ENCODE data around the gene RGS5.

DNA sequence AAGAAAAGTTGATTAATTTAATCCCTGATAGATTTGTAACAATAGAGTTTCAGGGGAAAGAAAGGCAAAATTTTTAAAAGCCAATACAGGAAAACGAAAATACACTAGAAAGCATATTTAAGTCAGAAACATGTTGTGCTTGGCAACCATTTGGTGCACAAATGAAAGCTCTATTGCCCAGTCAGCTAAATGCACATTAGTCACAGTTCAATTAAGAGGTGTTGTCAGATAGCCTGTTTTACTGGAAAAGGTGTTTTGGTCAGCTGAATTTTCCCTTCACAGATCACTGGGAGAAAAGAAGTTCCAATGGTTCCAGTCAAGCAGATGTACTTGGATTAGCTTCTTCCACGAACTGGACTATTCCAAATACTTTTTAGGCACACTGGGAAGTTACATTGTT, 108.1 kb downstream of the RGS5 start:
- TF ChIP-seq, protein P1, sequence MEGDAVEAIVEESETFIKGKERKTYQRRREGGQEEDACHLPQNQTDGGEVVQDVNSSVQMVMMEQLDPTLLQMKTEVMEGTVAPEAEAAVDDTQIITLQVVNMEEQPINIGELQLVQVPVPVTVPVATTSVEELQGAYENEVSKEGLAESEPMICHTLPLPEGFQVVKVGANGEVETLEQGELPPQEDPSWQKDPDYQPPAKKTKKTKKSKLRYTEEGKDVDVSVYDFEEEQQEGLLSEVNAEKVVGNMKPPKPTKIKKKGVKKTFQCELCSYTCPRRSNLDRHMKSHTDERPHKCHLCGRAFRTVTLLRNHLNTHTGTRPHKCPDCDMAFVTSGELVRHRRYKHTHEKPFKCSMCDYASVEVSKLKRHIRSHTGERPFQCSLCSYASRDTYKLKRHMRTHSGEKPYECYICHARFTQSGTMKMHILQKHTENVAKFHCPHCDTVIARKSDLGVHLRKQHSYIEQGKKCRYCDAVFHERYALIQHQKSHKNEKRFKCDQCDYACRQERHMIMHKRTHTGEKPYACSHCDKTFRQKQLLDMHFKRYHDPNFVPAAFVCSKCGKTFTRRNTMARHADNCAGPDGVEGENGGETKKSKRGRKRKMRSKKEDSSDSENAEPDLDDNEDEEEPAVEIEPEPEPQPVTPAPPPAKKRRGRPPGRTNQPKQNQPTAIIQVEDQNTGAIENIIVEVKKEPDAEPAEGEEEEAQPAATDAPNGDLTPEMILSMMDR (IDR thresholded peaks at IDR 0.05), result no peak
- TF ChIP-seq POLR2A (IDR thresholded peaks at IDR 0.05), result no peak
